AG10803 (cell line): ENCODE results near the gene HECTD1.
A peak's percentile ranks its signal among the peaks of the same experiment; 100 is the strongest.
"Not testable (repeated sequence)": the region's sequence is repeated elsewhere in the genome, so short reads cannot be mapped to it uniquely, and the experiment has no call there.

ENCODE experiments used
- DNase-seq: peaks from one replicate; pipeline ENCODE4 v3.0.0; 2010; ENCODE audit warnings: low read depth
- H3K4me3 ChIP-seq: 2 replicates; pipeline ENCODE4 v1.5.1; 2011; ENCODE audit warnings: mild to moderate bottlenecking, low read length, control low read depth
- TF ChIP-seq, protein P1 (sequence below): conservative IDR thresholded peaks from 2 replicates; pipeline ENCODE4 v1.5.1; 2011; ENCODE audit warnings: mild to moderate bottlenecking, low read length, control low read depth, inconsistent platforms

The HECTD1 gene

DNA sequence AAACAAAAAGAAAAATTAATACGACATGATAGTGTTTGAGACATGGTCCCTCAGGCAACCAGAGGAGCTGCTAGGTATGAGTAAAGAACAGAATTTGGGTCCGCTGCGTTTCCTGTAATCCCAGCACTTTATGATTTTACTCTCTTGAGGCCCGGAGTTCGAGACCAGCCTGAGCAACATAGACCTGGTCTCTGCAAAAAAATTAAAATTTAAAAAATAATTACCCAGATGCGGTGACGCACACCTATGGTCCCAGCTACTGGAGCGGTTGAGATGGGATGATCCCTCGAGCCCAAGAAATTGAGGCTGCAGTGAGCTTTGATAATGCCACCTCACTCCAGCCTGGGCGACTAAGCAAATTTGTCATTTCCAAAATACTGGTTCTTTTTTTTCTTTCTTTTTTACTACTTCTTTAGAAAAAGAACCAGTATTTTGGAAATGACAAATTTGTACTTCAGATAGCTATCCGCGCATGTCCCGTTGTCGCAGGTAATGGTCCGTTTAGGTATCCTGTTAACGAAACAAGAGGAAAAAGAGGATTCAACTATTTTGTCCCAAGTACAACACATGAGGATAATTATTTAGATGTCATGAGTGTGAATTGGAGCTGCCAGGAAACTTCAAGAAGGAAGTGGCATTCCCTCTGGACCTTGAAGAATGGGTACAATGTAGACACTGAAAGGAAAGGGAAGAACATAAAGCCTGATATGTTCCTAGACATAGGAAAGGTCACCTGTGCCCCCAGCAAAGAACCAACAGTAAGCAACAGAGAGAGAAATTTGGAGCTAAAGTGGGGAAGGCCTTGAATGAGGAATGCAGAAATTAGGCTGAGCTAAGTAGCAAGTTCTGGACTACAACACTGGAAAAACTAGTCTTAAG, 1.2 kb upstream of the HECTD1 start:
- TF ChIP-seq, protein P1, sequence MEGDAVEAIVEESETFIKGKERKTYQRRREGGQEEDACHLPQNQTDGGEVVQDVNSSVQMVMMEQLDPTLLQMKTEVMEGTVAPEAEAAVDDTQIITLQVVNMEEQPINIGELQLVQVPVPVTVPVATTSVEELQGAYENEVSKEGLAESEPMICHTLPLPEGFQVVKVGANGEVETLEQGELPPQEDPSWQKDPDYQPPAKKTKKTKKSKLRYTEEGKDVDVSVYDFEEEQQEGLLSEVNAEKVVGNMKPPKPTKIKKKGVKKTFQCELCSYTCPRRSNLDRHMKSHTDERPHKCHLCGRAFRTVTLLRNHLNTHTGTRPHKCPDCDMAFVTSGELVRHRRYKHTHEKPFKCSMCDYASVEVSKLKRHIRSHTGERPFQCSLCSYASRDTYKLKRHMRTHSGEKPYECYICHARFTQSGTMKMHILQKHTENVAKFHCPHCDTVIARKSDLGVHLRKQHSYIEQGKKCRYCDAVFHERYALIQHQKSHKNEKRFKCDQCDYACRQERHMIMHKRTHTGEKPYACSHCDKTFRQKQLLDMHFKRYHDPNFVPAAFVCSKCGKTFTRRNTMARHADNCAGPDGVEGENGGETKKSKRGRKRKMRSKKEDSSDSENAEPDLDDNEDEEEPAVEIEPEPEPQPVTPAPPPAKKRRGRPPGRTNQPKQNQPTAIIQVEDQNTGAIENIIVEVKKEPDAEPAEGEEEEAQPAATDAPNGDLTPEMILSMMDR, result no peak
- no peak for DNase-seq
- H3K4me3 ChIP-seq, result peak overlapping the region; percentile 74

DNA sequence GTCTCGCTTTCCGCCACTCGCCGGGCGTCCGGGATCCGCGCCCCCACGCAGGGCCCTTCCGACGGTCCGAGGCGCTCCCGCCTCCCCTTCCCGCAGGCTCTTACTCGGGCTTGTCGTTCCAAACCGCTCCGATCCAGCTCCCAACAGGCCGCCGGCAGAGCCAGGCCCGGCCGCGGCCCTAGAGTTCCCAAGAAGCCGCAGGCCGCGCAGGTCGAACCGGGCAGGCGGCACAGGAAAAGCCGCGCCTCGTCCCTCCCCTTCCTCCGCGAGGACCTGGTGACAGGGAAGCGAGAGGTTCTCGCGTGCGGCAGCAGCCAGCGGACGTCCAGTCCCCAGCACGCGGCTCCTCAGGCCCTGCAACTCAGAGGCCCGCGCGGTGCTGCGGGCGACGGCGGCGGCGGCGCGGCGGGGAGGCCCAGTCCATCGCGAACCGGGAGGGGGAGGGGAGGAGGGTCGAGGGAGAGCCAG, 272 bp downstream of the HECTD1 start:
- TF ChIP-seq, protein P1, result no peak
- H3K4me3 ChIP-seq, result peak overlapping the region; percentile 76
- DNase-seq, result no peak

DNA sequence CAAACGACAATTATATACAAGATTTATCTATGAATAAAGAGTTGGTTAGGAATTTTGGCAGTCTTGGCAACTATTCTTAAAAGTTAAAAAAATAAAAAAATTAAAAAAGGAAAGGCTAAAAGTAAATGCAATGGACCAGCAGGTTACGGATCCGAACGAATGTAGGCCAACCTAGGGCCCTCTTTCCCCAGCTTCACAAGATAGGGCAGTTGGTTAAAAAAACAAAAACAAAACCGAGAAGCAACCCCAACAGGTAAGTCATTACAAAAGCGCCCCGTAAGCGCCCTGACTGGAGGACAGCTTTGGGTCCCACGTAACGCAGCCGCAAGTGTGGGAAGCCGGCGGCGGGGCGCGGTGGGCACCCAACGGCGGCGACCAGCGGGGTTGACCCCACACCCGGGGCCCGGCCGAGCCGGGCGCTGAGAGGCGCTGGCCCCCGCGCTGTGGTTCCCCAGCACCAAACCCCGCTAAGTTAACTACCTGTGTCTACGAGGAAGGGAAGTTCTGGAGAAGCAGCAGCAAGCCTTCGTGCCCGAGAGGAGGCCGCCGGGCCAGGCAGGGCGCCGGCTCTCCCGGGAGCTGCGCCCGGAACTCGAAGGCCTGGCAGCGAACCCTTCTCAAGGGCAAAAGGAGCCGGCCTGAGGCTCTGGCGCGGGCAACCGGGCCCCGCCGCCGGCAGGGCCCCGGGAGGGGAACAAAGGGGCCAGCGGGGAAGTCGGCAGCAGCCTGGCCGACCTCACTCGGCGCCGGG, 882 bp downstream of the HECTD1 start:
- TF ChIP-seq, protein P1, result no peak
- peak; percentile 34 for DNase-seq
- peak overlapping the region; percentile 76 for H3K4me3 ChIP-seq

DNA sequence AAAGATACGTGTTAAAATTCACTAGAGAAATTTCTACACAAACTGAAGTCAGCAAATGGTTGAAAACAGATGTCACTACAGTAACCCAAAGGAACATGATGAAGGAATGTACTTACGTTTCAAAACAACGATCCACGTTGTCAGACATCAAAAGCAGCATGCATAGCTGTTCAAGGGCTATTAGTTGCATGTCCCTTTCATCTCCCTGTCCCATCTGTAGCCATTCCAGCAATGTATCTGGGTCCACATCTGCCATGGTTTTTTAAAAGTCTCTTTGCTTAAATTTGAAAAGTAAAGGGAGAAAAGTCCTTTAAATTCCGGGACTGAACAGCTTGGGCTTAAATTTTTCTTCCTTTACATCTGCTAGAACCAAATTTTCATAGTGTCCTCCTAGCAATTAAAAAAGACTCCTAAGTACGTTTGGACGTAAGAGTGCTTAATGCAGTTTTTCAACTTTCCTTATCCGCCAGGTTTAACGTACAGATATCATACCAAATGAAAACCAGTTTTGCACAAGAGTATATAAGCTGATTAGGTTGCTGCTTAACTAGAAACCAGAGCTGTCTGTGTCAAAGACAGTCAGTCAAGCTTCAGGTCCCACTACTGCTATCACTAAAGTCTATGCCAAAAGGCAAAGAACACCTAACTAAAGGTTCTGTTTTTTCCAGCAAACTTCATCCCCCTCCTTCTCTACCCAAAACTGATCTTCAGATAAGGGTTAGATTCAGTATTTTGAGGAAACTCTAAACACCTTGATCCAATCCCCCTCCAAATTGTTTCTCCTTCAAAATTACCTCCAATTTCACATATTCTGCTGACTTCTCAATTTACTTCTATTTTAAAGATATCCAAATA, 1.7 kb downstream of the HECTD1 start:
- peak overlapping the region; percentile 76 for H3K4me3 ChIP-seq
- peak; percentile 95 for DNase-seq
- TF ChIP-seq, protein P1, result no peak

DNA sequence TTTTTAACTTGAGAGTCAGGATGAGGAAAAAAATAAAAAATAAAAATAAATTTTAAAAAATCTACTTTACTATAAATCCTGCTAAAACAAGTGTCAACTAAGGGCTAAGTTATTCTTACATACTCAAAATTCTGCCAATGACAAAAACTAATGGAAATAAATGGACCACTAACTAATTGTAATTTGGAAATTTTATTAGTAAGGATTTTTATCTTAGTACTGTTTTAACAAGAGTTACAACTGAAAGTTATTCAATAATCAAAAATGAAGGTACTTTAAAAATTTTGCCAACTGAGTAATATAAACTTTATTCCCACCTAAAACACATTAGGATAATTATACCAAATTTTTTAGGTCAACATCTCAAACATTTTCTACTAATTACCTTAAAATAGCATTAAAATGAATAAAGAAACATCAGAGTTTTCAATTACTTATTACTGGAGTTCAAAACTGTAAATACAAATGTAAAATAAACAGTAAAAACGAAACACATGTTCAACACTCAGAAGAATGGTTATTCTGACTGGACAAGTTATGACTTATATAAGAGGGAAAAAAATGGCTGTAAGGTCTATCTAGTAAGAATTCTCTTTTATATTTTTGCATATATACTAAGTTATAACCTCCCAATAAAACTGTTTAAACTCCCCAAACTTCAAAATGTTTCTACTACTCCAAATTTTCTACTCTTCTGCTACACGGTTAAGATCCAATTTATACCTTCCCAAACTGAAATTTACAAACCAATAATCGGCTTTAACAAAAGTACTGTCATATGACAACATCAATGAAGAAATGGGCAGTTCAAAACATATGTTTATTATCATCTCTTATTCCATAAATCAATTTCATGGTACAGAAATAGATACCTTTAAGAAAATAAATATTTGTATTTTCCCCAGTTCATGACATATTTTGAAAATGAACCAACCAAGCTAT, 2.7 kb downstream of the HECTD1 start:
- TF ChIP-seq, protein P1, result no peak
- DNase-seq, result no peak
- H3K4me3 ChIP-seq, result peak overlapping the region; percentile 33

DNA sequence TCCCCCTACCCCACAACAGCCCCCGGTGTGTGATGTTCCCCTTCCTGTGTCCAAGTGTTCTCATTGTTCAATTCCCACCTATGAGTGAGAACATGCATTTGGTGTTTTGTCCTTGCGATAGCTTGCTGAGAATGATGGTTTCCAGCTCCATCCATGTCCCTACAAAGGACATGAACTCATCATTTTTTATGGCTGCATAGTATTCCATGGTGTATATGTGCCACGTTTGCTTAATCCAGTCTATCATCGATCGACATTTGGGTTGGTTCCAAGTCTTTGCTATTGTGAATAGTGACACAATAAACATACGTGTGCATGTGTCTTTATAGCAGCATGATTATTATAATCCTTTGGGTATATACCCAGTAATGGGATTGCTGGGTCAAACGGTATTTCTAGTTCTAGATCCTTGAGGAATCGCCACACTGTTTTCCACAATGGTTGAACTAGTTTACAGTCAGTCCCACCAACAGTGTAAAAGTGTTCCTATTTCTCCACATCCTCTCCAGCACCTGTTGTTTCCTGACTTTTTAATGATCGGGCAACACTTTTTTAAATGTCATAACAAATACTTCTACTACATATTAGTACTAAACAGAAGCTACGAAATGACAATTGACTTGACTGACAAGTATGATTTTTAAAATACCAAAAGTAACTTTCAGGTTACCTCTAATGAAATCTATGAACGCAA, 3.5 kb downstream of the HECTD1 start:
- DNase-seq, H3K4me3 ChIP-seq: not testable (repeated sequence)
